AML-193 (cell line): ENCODE measurements around the gene MAP3K9.

ENCODE experiments used
- DNase-seq, 2 experiments: peaks; one replicate each; lab custom pipeline; 2025; lab: John Stamatoyannopoulos, UW

Gene MAP3K9

GRCh38 chr14:70697701-70698100, 111.6 kb downstream of the MAP3K9 start:
- DNase-seq, result peak; percentile 20 to 37

GRCh38 chr14:70696026-70696425, 113.3 kb downstream of the MAP3K9 start:
- DNase-seq, result no peak

- DNase-seq, result no peak
Measured at GRCh38 chr14:70692210-70692609, 117.1 kb downstream of the MAP3K9 start.

DNA sequence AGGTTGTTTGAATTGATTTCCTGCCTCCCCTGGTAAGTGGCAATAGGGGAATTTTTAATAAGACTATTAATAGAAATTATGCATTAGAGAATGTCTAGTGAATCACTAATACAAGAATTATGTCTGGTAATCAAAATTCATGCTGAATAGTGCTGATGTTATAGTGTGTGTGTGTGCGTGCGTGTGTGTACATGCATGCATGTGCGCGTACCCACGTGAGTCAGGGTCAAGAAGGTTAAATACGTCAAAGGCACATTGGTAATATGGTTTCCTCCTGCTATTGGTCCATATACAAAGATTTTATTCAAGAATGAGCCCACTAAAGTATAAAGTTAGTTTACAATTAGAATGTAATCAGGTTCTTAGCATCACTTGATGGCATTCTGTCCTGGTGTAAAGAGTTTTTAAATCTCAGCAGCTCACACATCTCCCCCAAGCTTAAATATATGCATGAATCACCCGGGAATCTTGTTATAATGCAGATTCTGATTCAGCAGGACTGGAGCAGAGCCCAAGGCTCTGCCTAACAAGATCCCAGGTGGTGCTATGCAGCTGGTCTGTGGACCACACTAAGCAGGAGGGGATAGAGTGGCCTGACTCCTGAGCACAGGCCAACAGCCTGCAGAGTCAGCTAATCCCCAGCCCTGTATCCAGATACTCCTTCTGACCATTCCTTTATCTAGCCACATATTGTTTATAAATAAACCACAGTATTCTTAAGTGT, 123.7 kb downstream of the MAP3K9 start:
- DNase-seq, result no peak

GRCh38 chr14:70683983-70684382, 125.3 kb downstream of the MAP3K9 start:
- DNase-seq, result no peak

DNA sequence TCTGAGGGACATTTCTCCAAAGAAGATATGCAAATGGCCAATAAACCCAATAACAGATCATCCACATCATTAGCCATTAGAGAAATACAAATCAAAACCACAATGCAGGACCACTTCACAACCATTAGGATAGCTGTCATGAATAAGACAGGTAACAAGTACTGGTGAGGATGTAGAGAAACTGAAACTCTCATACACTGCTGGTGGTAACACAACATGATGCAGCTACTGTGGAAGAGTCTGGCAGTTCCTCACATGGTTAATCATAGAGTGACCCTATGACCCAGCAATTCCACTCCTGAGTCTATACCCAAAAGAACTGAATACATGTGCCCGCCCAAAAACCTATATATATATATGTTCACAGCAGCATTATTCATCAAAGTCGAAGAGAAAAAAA, 128.6 kb downstream of the MAP3K9 start:
- DNase-seq, result no peak

- no peak for DNase-seq
Measured at GRCh38 chr14:70677341-70677740, 132.0 kb downstream of the MAP3K9 start.
